A549 (cell line): Measurements from ENCODE around the gene POLD4. TPM values are rescaled to one million over a fixed set of nuclear protein-coding genes. Genes with fewer than 3 reads are reported as not detected.

Experiments
- ATAC-seq, 2 experiments: fragments of 200-7000 bp in 1 of 2; fragments of >200 bp in 1 of 2; cut with Nextera tagmentation in 1 of 2; cut with Tn5 transposase in 1 of 2; 3 replicates each; pipeline versions ENCODE4 v1.8.0 to v1.9.1; 2018 to 2020; ENCODE audit warnings: mild to moderate bottlenecking in 1 of 2, moderate library complexity in 1 of 2
- CTCF ChIA-PET: fragments of 300-600 bp; sonication (Branson Sonifier 250); formaldehyde crosslinking; extraction: SDS; loops from one replicate; lab custom pipeline; 2021; ENCODE audit warnings: antibody characterized with exemption, inconsistent platforms; lab: Yijun Ruan, JAX
- POLR2A ChIA-PET: fragments of 350-600 bp; formaldehyde crosslinking; extraction: SDS; loops from one replicate; lab custom pipeline; 2021; ENCODE audit warnings: antibody characterized with exemption, inconsistent platforms; lab: Yijun Ruan, JAX
- DNase-seq, 2 experiments: peaks; one replicate each; pipeline versions ENCODE4 v3.0.0 to v3.0.0-alpha.2; 2011 to 2016; ENCODE audit warnings: low read depth in 1 of 2, low spot score in 1 of 2
- FAIRE-seq: peaks from 2 replicates; lab custom pipeline; 2011; peaks lifted over from hg19 to GRCh38; lab: Jason Lieb, UNC
- H3K27ac ChIP-seq, 2 experiments: fragments of >200 bp; sonication (Bioruptor Twin); formaldehyde crosslinking; 3 replicates each; pipeline ENCODE4 v1.5.1; 2016 to 2017
- H3K4me1 ChIP-seq: fragments of >200 bp; sonication (Bioruptor Twin); formaldehyde crosslinking; 3 replicates; pipeline ENCODE4 v1.6.1; 2016
- H3K4me2 ChIP-seq: fragments of >200 bp; sonication (Bioruptor Twin); formaldehyde crosslinking; 3 replicates; pipeline ENCODE4 v1.6.1; 2016
- H3K4me3 ChIP-seq: fragments of >200 bp; sonication (Bioruptor Twin); formaldehyde crosslinking; 3 replicates; pipeline ENCODE4 v1.5.1; 2016
- H3K9me3 ChIP-seq: fragments of >200 bp; sonication (Bioruptor Twin); formaldehyde crosslinking; 3 replicates; pipeline ENCODE4 v1.6.1; 2016
- ATOH8 ChIP-seq: fragments of 250-450 bp; sonication (Bioruptor Pico); IDR thresholded peaks from 2 replicates; pipeline ENCODE4 v1.5.0; 2020; ENCODE audit warnings: low read depth, mild to moderate bottlenecking, moderate library complexity
- CBX2 ChIP-seq: fragments of 200-600 bp; sonication (generic); IDR thresholded peaks from 2 replicates; pipeline ENCODE4 v1.6.1; 2016; ENCODE audit warnings: low read depth, mild to moderate bottlenecking, borderline replicate concordance
- CEBPB ChIP-seq, 2 experiments: fragments of >200 bp in 1 of 2; sonication (Bioruptor Twin) in 1 of 2; formaldehyde crosslinking in 1 of 2; IDR thresholded peaks; 2 replicates each; pipeline ENCODE4 v1.6.1; 2012 to 2016
- CTCF ChIP-seq: fragments of >200 bp; sonication (Bioruptor Twin); formaldehyde crosslinking; IDR thresholded peaks from 3 replicates; pipeline ENCODE4 v1.5.1; 2016
- EP300 ChIP-seq, 2 experiments: fragments of >200 bp; sonication (Bioruptor Twin); formaldehyde crosslinking; IDR thresholded peaks; 2 replicates in 1 of 2; 3 replicates in 1 of 2; pipeline ENCODE4 v1.6.1; 2016 to 2017
- HDAC2 ChIP-seq: fragments of 200-600 bp; sonication (generic); IDR thresholded peaks from 2 replicates; pipeline ENCODE4 v1.6.1; 2016
- HMGXB4 ChIP-seq: fragments of 250-450 bp; sonication (Bioruptor Pico); IDR thresholded peaks from 2 replicates; pipeline ENCODE4 v1.5.0; 2021; ENCODE audit warnings: mild to moderate bottlenecking, moderate library complexity, borderline replicate concordance
- HOXA7 ChIP-seq: fragments of 250-450 bp; sonication (Bioruptor Pico); IDR thresholded peaks from 2 replicates; pipeline ENCODE4 v1.5.0; 2020; ENCODE audit warnings: mild to moderate bottlenecking, moderate library complexity
- HOXB13 ChIP-seq: fragments of 250-450 bp; sonication (Bioruptor Pico); IDR thresholded peaks from 2 replicates; pipeline ENCODE4 v1.5.0; 2020; ENCODE audit warnings: low read depth, mild to moderate bottlenecking, moderate library complexity
- JUN ChIP-seq, 2 experiments: fragments of >200 bp; sonication (Bioruptor Twin); formaldehyde crosslinking; IDR thresholded peaks; 2 replicates in 1 of 2; 3 replicates in 1 of 2; pipeline ENCODE4 v1.6.1; 2016 to 2017
- KDM5A ChIP-seq: fragments of 200-600 bp; sonication (generic); IDR thresholded peaks from 2 replicates; pipeline ENCODE4 v1.6.1; 2016; ENCODE audit warnings: antibody characterized with exemption, mild to moderate bottlenecking
- MAFK ChIP-seq: fragments of 450-650 bp; IDR thresholded peaks from 2 replicates; pipeline ENCODE4 v1.6.1; 2014; ENCODE audit not compliant: partially characterized antibody
- MYC ChIP-seq: IDR thresholded peaks from 2 replicates; pipeline ENCODE4 v1.6.1; 2012; ENCODE audit warnings: mild to moderate bottlenecking, inconsistent platforms, low read length, improper control_type of control experiment, borderline replicate concordance
- NFE2L2 ChIP-seq: fragments of 150-350 bp; conservative IDR thresholded peaks from 2 replicates; pipeline ENCODE4 v1.6.1; 2014; ENCODE audit warnings: low read length
- PBX3 ChIP-seq: IDR thresholded peaks from 2 replicates; pipeline ENCODE4 v1.6.1; 2012
- POLR2AphosphoS2 ChIP-seq: conservative IDR thresholded peaks from 2 replicates; pipeline ENCODE4 v1.6.1; 2012; ENCODE audit warnings: low read length, improper control_type of control experiment, inconsistent platforms
- RAD21 ChIP-seq, 2 experiments: fragments of >200 bp in 1 of 2; sonication (Bioruptor Twin) in 1 of 2; formaldehyde crosslinking in 1 of 2; IDR thresholded peaks in 1 of 2; conservative IDR thresholded peaks in 1 of 2; 2 replicates in 1 of 2; 3 replicates in 1 of 2; pipeline ENCODE4 v1.6.1; 2012 to 2018; ENCODE audit warnings: inconsistent platforms in 1 of 2
- RARB ChIP-seq: fragments of 250-450 bp; sonication (Bioruptor Pico); IDR thresholded peaks from 2 replicates; pipeline ENCODE4 v1.8.0; 2021; ENCODE audit warnings: mild to moderate bottlenecking, moderate library complexity
- RCOR1 ChIP-seq: fragments of 150-350 bp; IDR thresholded peaks from 2 replicates; pipeline ENCODE4 v1.6.1; 2014; ENCODE audit warnings: antibody characterized with exemption, low read length, low read depth
- REST ChIP-seq: fragments of 200-600 bp; sonication (generic); IDR thresholded peaks from 2 replicates; pipeline ENCODE4 v1.6.1; 2016; ENCODE audit warnings: antibody characterized with exemption, mild to moderate bottlenecking, moderate library complexity
- RFX5 ChIP-seq: fragments of 450-650 bp; IDR thresholded peaks from 2 replicates; pipeline ENCODE4 v1.7.1; 2014; ENCODE audit warnings: antibody characterized with exemption, mild to moderate bottlenecking, moderate library complexity
- RNF2 ChIP-seq: fragments of 200-600 bp; sonication (generic); IDR thresholded peaks from 2 replicates; pipeline ENCODE4 v1.6.1; 2016; ENCODE audit warnings: low read depth, mild to moderate bottlenecking, antibody characterized with exemption, moderate library complexity, borderline replicate concordance
- SMC3 ChIP-seq: fragments of >200 bp; sonication (Bioruptor Twin); formaldehyde crosslinking; IDR thresholded peaks from 3 replicates; pipeline ENCODE4 v1.6.1; 2018; ENCODE audit warnings: inconsistent platforms
- SREBF2 ChIP-seq: fragments of 450-650 bp; IDR thresholded peaks from 2 replicates; pipeline ENCODE4 v1.6.1; 2014; ENCODE audit warnings: mild to moderate bottlenecking, moderate library complexity
- TFCP2L1 ChIP-seq: fragments of 250-450 bp; sonication (Bioruptor Pico); IDR thresholded peaks from 2 replicates; pipeline ENCODE4 v1.5.0; 2021; ENCODE audit warnings: mild to moderate bottlenecking
- TP53 ChIP-seq: fragments of 250-450 bp; sonication (Bioruptor Pico); IDR thresholded peaks from 2 replicates; pipeline ENCODE4 v1.5.0; 2021; ENCODE audit warnings: mild to moderate bottlenecking, moderate library complexity
- ZC3H11A ChIP-seq: fragments of 450-650 bp; IDR thresholded peaks from 2 replicates; pipeline ENCODE4 v1.6.1; 2014; ENCODE audit warnings: antibody characterized with exemption, mild to moderate bottlenecking
- ZNF302 ChIP-seq: fragments of 250-450 bp; sonication (Bioruptor Pico); IDR thresholded peaks from 2 replicates; pipeline ENCODE4 v1.9.0; 2021; ENCODE audit warnings: inconsistent platforms, mild to moderate bottlenecking, moderate library complexity
- ZSCAN20 ChIP-seq: fragments of 250-450 bp; sonication (Bioruptor Pico); IDR thresholded peaks from 2 replicates; pipeline ENCODE4 v1.8.0; 2022; ENCODE audit warnings: mild to moderate bottlenecking, moderate library complexity
- WGBS: methylation state at CpG from one replicate; pipeline ENCODE4 v1.1.6; 2017; ENCODE audit errors: missing lambda C conversion rate; 5-methylcytosine and 5-hydroxymethylcytosine counted together
- polyA plus RNA-seq, 4 experiments: library from polyadenylated mRNA; depleted of rRNA in 3 of 4; stranded (reverse); fragments of >200 nt; fragmentation: RNase III in 1 of 4; extraction: RNeasy Plus Mini Kit Qiagen cat#74134 plus additional on column Dnase treatment in 1 of 4; gene quantifications; 2 replicates in 3 of 4; 3 replicates in 1 of 4; pipeline ENCODE4 v1.2.3, GENCODE V29; 2011 to 2017

Gene POLD4
- polyA plus RNA-seq, 2 of the 4 experiments (the other 2 are of a cell fraction) = 140 to 148 TPM

- Histone ChIP-seq H3K9me3 (0 out of 3 replicates have a peak, but pooled peaks cover 4% of the 10 kb centered on the region), H3K4me3 (no peak overlapping the region), H3K4me1 (peaks cover 62% of the 10 kb centered on the region), H3K27ac (peak overlapping the region; percentile 65 to 82), H3K4me2 (peak overlapping the region; percentile 49)
- ChIA-PET POLR2A (interaction anchor here (0.7 to 2.2 kb wide), 10 partner anchors 9 to 286 kb away, joined by 3 to 37 read pairs (median 4); partner anchors contain the start of genes CLCF1, PPP1CA and RAD9A), CTCF (interaction anchor here (0.6 to 8.6 kb wide), 41 partner anchors 9 to 340 kb away, joined by 3 to 212 read pairs (median 4); partner anchors contain the start of genes AIP, CDK2AP2, POLD4 and PPP1CA)
- peak; percentile 84 to 90 for ATAC-seq
- peak; percentile 83 to 97 for DNase-seq
- FAIRE-seq = peak; percentile 68
- WGBS = 10% methylated on average over 7 of the region's 7 CpGs
- no peak for TF ChIP-seq ZNF302 (CRISPR knock-in tag)
- TF ChIP-seq HOXB13 (CRISPR knock-in tag) = 0 out of 2 replicates have a peak, but pooled peaks have one; percentile 76
- no peak; the same call in 1 of the 2 replicates for TF ChIP-seq REST
- TF ChIP-seq POLR2AphosphoS2 = peak; percentile 56; the same call in 1 of the 2 replicates
- no peak for TF ChIP-seq ZSCAN20 (CRISPR knock-in tag)
- TF ChIP-seq PBX3 = no peak
- TF ChIP-seq HMGXB4 (CRISPR knock-in tag) = no peak
- no peak for TF ChIP-seq MAFK
- TF ChIP-seq HOXA7 (CRISPR knock-in tag) = no peak
- no peak for TF ChIP-seq HDAC2
- no peak for TF ChIP-seq TFCP2L1 (CRISPR knock-in tag)
- TF ChIP-seq CEBPB (IDR thresholded peaks at IDR 0.05) = peak; percentile 85 to 95; a peak in 3 of 4 replicates
- TF ChIP-seq RAD21 (conservative IDR thresholded peaks at IDR 0.05 in 1 of 2, IDR thresholded peaks at IDR 0.05 in 1 of 2) = peak; percentile 88
- peak; percentile 72 to 84 for TF ChIP-seq JUN (IDR thresholded peaks at IDR 0.05)
- TF ChIP-seq RCOR1 = no peak
- TF ChIP-seq SREBF2 = no peak
- TF ChIP-seq EP300 (IDR thresholded peaks at IDR 0.05) = peak; percentile 23 to 54; a peak in 1 of 5 replicates
- TF ChIP-seq NFE2L2 = no peak
- TF ChIP-seq ZC3H11A = no peak
- no peak for TF ChIP-seq KDM5A
- TF ChIP-seq RARB = peak; percentile 24; the same call in 1 of the 2 replicates
- TF ChIP-seq MYC = no peak
- 0 out of 2 replicates have a peak, but pooled peaks have one; percentile 34 for TF ChIP-seq RFX5
- no peak for TF ChIP-seq CBX2
- TF ChIP-seq ATOH8 (CRISPR knock-in tag) = peak; percentile 82
- TF ChIP-seq CTCF = peak; percentile 96
- TF ChIP-seq RNF2 = no peak
- TF ChIP-seq SMC3 = peak; percentile 78
- TF ChIP-seq TP53 (CRISPR knock-in tag) = no peak
Measured at GRCh38 chr11:67345920-67346819, 7.2 kb downstream of the POLD4 start.
